NCI-H2171 treated with DMSO at 0.1 percent for 48 hours (cell line): Measurements from ENCODE around the gene C1orf159.

Experiments used
- DNase-seq: peaks from one replicate; lab custom pipeline; 2025; lab: John Stamatoyannopoulos, UW

The C1orf159 gene

DNA sequence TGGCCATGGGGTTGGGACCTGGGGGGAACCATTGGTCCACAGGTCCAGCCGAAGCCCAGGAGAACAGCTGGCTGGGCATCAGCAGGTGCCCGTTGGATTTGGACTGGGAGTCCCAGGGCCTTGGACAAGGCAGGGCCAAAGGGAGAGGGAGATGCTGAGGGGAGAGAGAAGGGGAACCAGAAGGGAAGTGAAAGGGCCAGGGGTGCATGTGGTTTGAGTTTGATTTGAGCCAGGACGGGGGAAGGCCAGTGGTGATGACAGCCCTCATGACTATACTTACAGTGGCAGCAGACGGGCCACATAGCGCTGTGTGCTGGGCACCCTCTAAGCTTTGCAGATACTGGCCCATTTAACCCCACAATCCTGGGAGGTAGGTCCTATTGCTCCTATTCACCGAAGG is 77.2 kb downstream of the C1orf159 start:
- DNase-seq: no peak

DNA sequence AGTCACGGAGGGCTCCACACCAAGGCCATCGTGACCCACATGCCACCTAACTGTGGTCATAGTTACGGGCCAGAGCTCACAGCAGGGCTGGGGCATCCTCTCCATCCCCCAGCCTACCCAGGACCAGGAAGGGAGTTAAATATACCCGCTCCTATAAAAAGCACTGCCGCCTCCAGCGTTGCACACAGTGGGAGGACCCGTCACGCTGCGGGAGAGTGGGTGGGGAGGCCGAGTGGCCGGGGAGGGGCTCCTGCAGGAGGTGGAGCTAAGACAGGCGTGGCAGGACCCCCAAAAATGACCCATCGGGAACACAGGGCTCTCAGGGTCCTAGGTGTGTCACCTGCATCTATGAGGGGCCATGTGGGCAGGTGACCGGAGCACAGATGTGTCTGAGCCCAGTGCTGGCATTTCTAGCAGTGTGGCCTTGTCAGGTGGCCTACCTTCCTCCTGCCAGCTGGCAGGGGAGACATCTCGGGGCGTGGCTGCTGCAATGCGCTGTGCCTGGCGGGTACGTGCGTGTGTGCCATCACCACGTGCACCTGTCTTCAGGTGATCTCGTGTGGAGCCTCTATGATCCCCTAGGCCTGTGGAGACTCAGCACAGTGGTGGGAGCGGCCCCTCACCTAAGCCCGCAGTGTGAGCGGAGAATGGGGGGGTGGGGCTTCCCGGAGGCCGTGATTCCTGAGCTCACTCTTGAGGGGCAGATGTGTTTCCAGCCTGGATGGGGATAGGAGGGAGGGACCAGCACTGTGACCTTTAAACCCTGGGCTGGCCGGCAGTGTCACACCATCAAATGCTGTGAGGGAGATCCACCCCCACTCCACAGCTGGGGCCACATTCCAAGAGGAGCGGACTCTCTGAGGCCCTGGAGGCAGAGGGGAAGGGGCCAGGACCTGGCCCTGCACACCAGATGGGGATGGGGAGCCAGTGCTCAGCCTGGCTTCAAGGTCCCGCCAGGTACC is 78.2 kb downstream of the C1orf159 start:
- no peak for DNase-seq

DNA sequence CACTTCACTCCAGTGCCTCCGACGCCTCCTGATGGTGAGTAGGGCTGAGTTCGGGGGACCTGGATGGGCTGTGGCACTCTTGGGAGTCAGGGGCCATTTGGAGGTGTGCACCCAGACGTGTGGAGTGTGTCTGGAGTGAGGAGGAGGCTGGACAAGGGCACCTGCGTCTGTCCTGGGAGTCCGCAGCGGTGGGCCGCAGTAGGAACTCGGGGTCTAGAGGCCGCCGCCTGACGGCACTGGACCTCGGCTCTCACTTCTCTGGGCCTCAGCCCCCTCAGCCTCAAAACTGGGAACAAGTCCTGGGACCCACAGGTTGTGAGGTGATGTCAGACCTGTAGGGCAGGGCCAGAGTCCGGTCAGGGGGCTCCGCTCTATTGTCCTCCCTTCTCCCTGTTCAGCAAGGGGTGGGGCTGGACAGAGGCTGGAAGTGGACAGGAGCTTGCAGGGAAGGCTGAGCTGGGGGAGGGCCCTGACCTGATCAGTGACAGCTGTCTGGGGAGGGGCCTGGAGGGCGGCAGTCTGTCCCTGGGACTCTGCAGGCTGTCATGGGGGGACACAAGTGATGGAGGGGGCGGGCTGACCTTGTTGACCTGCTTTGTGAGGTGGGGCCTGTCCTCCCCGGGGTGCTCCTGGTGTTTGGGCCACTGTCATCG is 80.5 kb downstream of the C1orf159 start:
- DNase-seq: no peak

DNA sequence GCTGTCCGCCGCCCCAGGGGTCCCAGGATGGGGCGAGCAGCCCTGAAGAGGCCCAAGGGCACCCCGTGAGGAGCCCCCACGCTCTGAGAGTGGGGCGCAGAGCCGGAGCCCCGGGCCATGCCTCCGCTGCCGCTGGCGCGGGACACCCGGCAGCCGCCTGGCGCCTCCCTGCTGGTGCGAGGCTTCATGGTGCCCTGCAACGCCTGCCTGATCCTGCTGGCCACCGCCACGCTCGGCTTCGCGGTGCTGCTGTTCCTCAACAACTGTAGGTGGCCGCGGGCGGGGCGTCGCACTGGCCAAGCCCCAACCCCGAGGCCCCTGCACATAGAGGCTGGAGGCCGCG is 81.5 kb downstream of the C1orf159 start:
- no peak for DNase-seq

DNA sequence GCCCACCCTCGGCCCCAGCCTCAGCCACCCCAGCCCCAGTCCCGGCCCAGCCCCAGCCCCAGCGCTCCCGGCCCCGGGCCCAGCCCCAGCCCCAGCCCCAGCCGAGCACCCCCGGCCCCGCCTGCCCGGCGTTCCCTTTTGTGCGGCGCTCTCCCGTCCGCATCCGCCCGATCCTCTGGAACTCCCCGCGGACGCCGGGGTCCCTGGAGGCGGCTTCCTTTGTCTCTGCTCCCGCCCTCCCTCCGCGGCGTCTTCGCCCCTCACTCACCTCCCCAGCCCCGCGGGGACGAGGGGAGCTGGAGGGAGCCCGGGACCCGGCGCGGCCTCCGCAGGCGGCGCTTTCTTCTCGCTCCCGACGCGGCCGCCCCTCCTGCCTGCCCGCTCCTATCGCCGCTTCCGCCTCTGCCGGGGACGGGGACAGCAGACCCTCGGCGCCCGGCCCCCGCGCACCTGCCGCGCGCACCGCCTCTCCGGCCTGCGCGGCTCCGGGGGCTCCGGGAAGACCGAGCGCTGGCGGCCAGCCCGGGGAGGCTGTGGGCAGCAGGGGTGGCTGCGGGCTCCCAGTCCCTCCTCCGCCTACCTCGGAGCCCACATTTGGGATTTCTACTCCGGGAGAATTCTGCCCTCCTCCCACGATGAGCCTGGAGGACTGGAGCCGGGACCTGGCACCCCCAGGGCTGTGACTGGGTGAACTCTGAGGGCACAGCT is 82.0 kb downstream of the C1orf159 start:
- no peak for DNase-seq

DNA sequence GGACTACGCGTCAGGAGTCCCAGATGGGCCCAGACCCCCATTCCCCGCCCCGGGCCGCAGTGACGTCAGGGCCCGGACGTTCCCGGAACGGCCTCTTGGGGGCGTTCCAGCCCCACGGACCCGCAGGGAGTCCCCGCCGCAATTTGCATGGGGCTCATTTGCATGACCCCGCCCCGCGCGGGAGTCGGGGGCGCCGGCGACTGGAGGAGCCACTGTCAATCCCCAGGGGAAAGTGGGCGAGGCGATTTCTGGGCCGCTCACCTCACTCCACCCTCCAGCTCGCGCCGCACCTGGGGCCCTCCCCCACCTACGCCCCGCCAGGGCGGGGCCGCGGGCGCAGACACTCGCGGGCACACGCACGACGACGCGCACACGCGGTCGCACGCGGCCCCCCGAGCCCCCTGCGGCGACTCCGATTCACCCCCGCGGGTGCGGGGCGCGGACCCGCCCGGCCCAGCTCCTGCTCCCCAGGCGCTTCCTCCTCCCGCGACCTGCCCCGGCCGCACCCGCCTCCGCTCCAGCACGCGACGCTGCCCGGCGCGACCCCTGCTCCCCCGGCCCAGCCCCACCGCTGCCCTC is 82.8 kb downstream of the C1orf159 start:
- DNase-seq: peak; percentile 95

DNA sequence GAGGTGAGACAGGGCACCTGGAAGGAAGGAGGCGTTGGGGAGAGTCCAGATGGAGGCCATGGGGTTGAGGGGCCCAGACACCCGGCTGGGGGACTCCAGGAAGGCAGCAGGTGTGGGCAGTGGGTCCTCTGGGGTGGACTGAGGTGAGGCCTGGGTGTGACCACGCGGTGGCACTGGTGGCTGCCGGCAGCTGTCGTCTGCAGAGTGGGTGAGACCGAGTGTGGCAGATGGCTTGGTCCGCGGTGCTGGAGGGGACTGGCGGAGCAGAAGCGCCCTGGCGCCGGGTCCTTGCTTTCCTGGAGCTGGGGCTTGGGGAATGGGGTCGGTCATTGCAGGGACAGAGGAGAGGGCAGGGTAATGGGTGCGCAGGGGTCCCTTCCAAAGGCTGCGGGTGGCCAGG is 83.5 kb downstream of the C1orf159 start:
- peak; percentile 66 for DNase-seq
